GM18498 (cell line): Measurements from ENCODE around the gene DCXR.

Experiments
- ATAC-seq: cut with Tn5 transposase; IDR thresholded peaks from one replicate; pipeline ENCODE4 v1.9.1; 2021; ENCODE audit warnings: mild to moderate bottlenecking, moderate library complexity; ENCODE audit not compliant: unreplicated experiment

DCXR gene

GRCh38 chr17:82013772-82014321, 23.6 kb downstream of the DCXR start:
- ATAC-seq = no peak

- ATAC-seq = no peak
Measured at GRCh38 chr17:82013341-82013740, 24.2 kb downstream of the DCXR start.

GRCh38 chr17:82012640-82013295, 24.7 kb downstream of the DCXR start:
- no peak for ATAC-seq

GRCh38 chr17:82012261-82012639, 25.2 kb downstream of the DCXR start:
- ATAC-seq = no peak

GRCh38 chr17:82011617-82012187, 25.8 kb downstream of the DCXR start:
- no peak for ATAC-seq

DNA sequence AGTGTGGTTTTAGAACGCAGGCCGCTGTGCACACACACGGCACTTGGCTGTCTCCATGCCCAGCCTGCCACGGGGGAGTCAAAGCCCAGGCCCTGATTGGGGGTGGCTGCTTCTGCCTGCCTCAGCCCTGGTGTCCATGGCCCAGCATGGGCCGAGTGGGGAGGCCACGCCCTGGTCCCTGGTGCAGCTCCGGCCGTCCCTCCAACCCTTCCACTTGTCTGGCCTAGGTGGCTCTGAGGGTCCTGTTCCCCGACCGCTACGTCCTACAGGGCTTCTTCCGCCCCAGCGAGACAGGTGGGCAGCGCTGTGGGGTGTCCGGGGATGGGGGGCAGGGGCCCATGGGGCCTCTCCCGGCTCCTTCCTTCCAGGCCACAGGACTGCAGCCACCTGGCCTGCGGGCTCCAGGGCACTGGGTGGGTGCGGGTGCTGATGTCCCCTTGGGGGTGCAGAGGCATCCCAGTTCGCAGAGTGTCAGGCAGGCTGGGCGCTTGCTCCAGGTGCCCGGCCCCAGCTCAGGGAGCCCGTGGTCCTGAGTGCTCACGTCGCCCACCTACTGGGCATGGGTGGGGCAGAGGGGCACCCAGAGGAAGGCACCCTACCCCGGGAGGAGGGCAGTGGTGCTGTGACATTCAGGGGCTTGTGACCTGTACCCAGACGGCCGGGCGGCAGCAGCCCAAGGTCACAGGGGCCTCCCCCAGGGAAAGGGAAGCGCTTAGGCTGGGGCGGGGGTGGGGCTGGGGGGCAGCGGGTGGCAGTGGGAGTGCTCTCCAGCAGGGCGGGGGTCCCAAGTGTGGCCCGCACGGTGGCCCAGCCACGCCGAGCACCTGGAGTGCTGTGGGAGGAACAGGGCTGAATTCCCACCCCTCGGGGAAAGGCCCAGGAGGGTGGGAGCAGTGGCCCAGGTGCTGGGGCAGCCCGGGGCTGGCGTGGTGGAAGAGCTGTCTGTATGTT, 26.6 kb downstream of the DCXR start:
- no peak for ATAC-seq

DNA sequence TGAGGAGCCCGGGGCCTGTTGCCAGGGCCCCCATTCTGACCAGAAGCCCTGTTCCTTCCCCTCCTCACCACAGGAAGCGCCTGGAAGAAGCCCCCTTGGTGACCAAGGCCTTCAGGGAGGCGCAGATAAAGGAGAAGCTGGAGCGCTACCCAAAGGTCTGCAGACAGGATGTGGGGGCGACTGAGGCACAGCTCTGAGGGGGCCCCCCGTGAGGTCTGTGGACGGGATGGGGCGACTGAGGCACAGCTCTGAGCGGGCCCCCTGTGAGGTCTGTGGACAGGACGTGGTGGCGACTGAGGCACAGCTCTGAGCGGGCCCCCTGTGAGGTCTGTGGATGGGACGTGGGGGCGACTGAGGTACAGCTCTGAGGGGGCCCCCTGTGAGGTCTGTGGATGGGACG, 28.1 kb downstream of the DCXR start:
- ATAC-seq = no peak

- ATAC-seq = no peak
Measured at GRCh38 chr17:82008941-82009405, 28.5 kb downstream of the DCXR start.

- no peak for ATAC-seq
Measured at GRCh38 chr17:82008258-82008940, 29.1 kb downstream of the DCXR start.

GRCh38 chr17:82007495-82008257, 29.8 kb downstream of the DCXR start:
- no peak for ATAC-seq

- ATAC-seq = no peak
Measured at GRCh38 chr17:82007228-82007494, 30.3 kb downstream of the DCXR start.

- no peak for ATAC-seq
Measured at GRCh38 chr17:82006468-82007227, 30.8 kb downstream of the DCXR start.

DNA sequence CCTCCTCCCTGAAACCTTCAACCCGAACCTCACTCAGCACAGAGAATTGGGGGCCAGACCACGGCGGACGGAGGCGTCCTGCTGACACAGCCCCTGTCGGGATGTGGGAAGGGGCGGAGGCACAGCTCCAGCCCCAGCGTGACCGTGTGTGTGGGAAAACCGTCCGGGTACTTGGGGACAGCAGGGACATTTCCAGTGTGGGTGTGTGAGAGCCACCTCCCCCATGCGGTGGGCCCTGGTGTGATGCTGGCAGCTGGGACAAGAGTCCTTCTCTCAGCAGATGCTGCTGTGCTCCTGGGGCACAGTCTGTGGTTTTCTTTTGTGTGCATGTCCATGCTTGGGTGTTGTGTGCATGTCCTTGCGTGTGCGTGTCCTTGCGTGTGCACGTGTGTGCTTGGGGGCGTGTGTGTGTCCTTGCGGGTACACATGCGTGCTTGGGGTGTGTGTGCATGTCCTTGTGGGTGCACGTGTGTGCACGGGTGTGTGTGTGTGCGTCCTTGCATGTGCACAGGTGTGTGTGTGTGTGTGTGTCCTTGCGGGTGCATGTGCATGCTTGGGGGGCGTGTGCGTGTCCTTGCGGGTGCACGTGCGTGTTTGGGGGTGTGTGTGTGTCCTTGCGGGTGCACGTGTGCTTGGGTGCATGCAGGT, 31.7 kb downstream of the DCXR start:
- no peak for ATAC-seq

DNA sequence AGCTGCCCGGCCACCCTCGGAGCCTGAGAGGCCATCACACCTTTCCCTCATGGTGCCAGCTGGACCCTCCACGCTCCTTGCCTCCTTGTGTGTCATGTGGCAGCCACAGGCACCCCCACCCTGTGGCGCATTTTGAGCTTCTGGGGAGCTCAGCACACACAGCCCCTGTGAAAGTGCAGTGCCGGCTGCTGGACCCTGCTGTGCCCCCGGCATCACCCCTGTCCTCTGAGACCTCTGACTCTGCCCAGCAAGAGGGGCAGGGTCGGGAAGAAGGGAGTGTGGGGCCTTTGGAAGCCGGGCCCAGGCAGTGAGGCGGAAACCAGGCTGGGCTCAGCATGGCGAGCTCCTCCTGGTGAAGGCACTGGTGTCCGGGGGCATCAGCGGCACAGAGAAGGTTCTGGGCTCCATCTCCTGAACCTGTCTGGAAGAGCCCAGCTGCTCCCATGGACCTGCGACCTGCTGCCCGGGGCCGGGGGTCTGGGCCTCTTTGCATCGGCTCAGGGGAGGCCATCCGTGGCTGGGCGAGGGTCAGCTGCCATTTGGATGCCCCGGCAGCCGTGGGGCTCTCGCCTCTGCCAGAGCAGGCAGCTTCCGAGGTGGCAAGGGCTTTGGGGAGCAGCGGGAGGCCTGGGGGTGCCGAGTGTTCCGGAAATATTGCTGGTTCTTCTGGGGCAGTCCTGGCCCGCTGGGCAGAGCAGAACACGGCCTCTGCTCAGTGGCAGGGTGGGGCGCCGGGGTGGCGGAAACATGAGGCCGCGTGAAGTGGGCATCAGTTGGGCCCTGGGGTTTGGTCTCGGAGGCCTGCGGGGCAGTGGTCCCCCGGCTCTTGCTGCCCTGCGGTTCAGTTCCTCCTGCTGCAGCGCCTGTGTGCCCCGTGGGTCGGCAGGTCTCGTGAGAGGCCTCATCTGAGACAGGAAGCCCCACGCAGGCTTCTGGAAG, 32.7 kb downstream of the DCXR start:
- ATAC-seq = no peak

- no peak for ATAC-seq
Measured at GRCh38 chr17:82003411-82004381, 33.8 kb downstream of the DCXR start.

DNA sequence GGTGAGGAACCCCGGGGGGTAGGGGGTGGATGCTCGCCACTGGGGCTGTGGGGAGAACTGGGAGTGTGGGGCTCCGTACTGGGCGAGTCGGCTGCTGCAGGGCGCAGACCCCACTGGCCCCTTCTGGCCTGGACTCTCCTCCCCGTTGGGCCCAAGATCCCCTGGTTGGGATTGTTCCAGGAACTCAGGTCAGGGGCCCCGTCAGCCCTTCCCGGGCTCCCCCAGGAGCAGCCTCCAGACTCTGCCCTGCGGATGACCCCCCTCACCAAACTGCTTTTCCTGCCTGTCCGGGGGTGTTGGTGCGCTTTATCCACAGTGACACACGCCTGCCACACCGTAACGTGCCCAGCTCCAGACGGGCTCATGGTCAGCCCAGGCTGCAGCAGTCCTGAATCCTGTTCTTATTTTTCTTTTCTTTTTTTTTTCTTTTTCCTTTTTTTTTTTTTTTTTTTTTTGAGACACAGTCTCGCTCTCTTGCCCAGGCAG, 35.9 kb downstream of the DCXR start:
- ATAC-seq = no peak
